ENCODE measurements around the gene SRRM2.

Gene SRRM2

GRCh38 chr16:2786061-2786825, 33.8 kb downstream of the SRRM2 start:
- Histone ChIP-seq H3K79me2 (ENCODE audit: insufficient read depth, low read length) (no peaks in the 10 kb centered on the region), H3K4me2 (ENCODE audit: low read depth, low read length, poor library complexity, severe bottlenecking) (no peak overlapping the region), H4K20me1 (ENCODE audit: insufficient read depth, low read length, poor library complexity, severe bottlenecking) (no peaks in the 10 kb centered on the region), H3K4me3 (ENCODE audit: low read length, poor library complexity, severe bottlenecking) (no peak overlapping the region), H2AFZ (ENCODE audit: low read length) (no peak overlapping the region), H3K36me3 (ENCODE audit: insufficient read depth, low read length) (no peaks in the 10 kb centered on the region), H3K4me1 (ENCODE audit: insufficient read depth, low read length, poor library complexity, severe bottlenecking) (no peaks in the 10 kb centered on the region), H3K9me2 (replicated peaks; ENCODE audit: low read depth, low read length) (no peaks in the 10 kb centered on the region), H3F3A (ENCODE audit: low read depth) (no peaks in the 10 kb centered on the region), H3K9ac (ENCODE audit: low read depth, low read length, poor library complexity, severe bottlenecking) (no peak overlapping the region), H3K27me3 (ENCODE audit: insufficient read depth, low read length, poor library complexity, severe bottlenecking) (no peaks in the 10 kb centered on the region), H3K9me3 (ENCODE audit: insufficient read depth, low read depth, low read length) (no peaks in the 10 kb centered on the region)
- TF ChIP-seq EZH2phosphoT487 (IDR thresholded peaks at IDR 0.05; ENCODE audit: borderline replicate concordance) = no peak
- TF ChIP-seq CTCF (conservative IDR thresholded peaks at IDR 0.05; ENCODE audit: low read length) = no peak

- Histone ChIP-seq H3K9me2 (replicated peaks; ENCODE audit: low read depth, low read length) (no peaks in the 10 kb centered on the region), H3K4me3 (ENCODE audit: low read length, poor library complexity, severe bottlenecking) (no peak overlapping the region), H4K20me1 (ENCODE audit: insufficient read depth, low read length, poor library complexity, severe bottlenecking) (no peaks in the 10 kb centered on the region), H3K9me3 (ENCODE audit: insufficient read depth, low read depth, low read length) (no peaks in the 10 kb centered on the region), H3K4me1 (ENCODE audit: insufficient read depth, low read length, poor library complexity, severe bottlenecking) (no peaks in the 10 kb centered on the region), H2AFZ (ENCODE audit: low read length) (no peak overlapping the region), H3K79me2 (ENCODE audit: insufficient read depth, low read length) (no peaks in the 10 kb centered on the region), H3F3A (ENCODE audit: low read depth) (no peaks in the 10 kb centered on the region), H3K9ac (ENCODE audit: low read depth, low read length, poor library complexity, severe bottlenecking) (no peak overlapping the region), H3K36me3 (ENCODE audit: insufficient read depth, low read length) (no peaks in the 10 kb centered on the region), H3K4me2 (ENCODE audit: low read depth, low read length, poor library complexity, severe bottlenecking) (no peak overlapping the region), H3K27me3 (ENCODE audit: insufficient read depth, low read length, poor library complexity, severe bottlenecking) (no peaks in the 10 kb centered on the region)
- no peak for TF ChIP-seq EZH2phosphoT487 (IDR thresholded peaks at IDR 0.05; ENCODE audit: borderline replicate concordance)
- TF ChIP-seq CTCF (conservative IDR thresholded peaks at IDR 0.05; ENCODE audit: low read length) = no peak
These were observed 34.4 kb downstream of the SRRM2 start for GRCh38 chr16:2786826-2787151.

DNA sequence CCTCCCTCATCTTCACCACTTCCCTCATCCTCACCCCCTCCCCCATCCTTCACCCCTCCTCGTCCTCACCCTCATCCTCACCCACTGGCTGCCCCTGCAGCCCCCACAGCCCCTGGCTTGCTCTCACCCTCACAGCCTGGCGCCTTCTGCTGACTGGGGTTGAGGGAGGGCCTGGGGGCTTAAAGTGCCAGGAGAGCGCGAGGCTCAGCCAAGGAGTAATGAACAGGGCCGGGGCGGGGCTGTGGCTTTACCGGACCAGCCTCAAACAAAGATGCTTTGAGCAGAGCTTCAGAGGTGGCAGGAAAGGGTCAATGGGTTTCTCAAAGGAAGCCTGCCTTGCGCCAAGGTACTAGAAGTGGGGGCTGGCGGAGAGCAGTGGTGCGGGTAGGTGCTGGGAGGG, 35.0 kb downstream of the SRRM2 start, which contains the start of gene PRSS33:
Gene PRSS33, minus strand, starts transcription at position 155 of the 400 bp plus-strand sequence. CDS start 1,013 bp downstream, outside the sequence.
- TF ChIP-seq CTCF (conservative IDR thresholded peaks at IDR 0.05; ENCODE audit: low read length) (no peak), EZH2phosphoT487 (IDR thresholded peaks at IDR 0.05; ENCODE audit: borderline replicate concordance) (no peak)
- H3K36me3 ChIP-seq (ENCODE audit: insufficient read depth, low read length) = no peaks in the 10 kb centered on the region
- peak within 1 kb of the TSS; percentile 81; the same call in 1 of the 2 replicates for H2AFZ ChIP-seq (ENCODE audit: low read length)
- H3K9ac ChIP-seq (ENCODE audit: low read depth, low read length, poor library complexity, severe bottlenecking) = no peak within 1 kb of the TSS
- H3F3A ChIP-seq (ENCODE audit: low read depth) = no peaks in the 10 kb centered on the region
- H3K9me3 ChIP-seq (ENCODE audit: insufficient read depth, low read depth, low read length) = no peaks in the 10 kb centered on the region
- H3K4me2 ChIP-seq (ENCODE audit: low read depth, low read length, poor library complexity, severe bottlenecking) = peak within 1 kb of the TSS; percentile 50
- no peaks in the 10 kb centered on the region for H3K27me3 ChIP-seq (ENCODE audit: insufficient read depth, low read length, poor library complexity, severe bottlenecking)
- no peaks in the 10 kb centered on the region for H3K4me1 ChIP-seq (ENCODE audit: insufficient read depth, low read length, poor library complexity, severe bottlenecking)
- no peaks in the 10 kb centered on the region for H3K9me2 ChIP-seq (replicated peaks; ENCODE audit: low read depth, low read length)
- peak within 1 kb of the TSS; percentile 29 for H3K4me3 ChIP-seq (ENCODE audit: low read length, poor library complexity, severe bottlenecking)
- no peaks in the 10 kb centered on the region for H4K20me1 ChIP-seq (ENCODE audit: insufficient read depth, low read length, poor library complexity, severe bottlenecking)
- H3K79me2 ChIP-seq (ENCODE audit: insufficient read depth, low read length) = no peaks in the 10 kb centered on the region
